ENCODE results near the gene GPX1. TPM values are rescaled to one million over a fixed set of nuclear protein-coding genes. Genes with fewer than 3 reads are reported as not detected.

Gene GPX1
- total and polyA plus RNA-seq, 2 of the 8 experiments (the other 6 are each of a cell fraction or from before 2014, with no cell fraction given): 250 to 757 TPM

- TF ChIP-seq RXRA (IDR thresholded peaks at IDR 0.05; ENCODE audit: insufficient read depth, low read depth, low read length) (no peak), SIX5 (IDR thresholded peaks at IDR 0.05; ENCODE audit: low read depth, low read length) (no peak)
Measured at GRCh38 chr3:49343163-49343562, 15.0 kb downstream of the GPX1 start (continued).
